Progenitor cell of endocrine pancreas (in vitro differentiated cells): ENCODE data around the gene QRFP. TPM values are rescaled to one million over a fixed set of nuclear protein-coding genes. Genes with fewer than 3 reads are reported as not detected.

Experiments
- DNase-seq: peaks from one replicate; pipeline ENCODE4 v3.0.0; 2021; ENCODE audit warnings: low spot score; ENCODE audit not compliant: unreplicated experiment
- H3K27ac Mint-ChIP-seq: 2 replicates; pipeline ENCODE4 v1.8.0; 2021; ENCODE audit warnings: mild to moderate bottlenecking, moderate library complexity, mixed read lengths
- H3K27me3 Mint-ChIP-seq: 2 replicates; pipeline ENCODE4 v1.8.0; 2021; ENCODE audit warnings: mixed read lengths
- H3K36me3 Mint-ChIP-seq: 2 replicates; pipeline ENCODE4 v1.8.0; 2022; ENCODE audit warnings: mixed read lengths; ENCODE audit not compliant: insufficient read depth
- H3K4me1 Mint-ChIP-seq: 2 replicates; pipeline ENCODE4 v1.8.0; 2021; ENCODE audit warnings: low read depth, mixed read lengths
- H3K4me3 Mint-ChIP-seq: 2 replicates; pipeline ENCODE4 v1.8.0; 2021; ENCODE audit warnings: low read depth, mild to moderate bottlenecking, moderate library complexity, mixed read lengths
- H3K9me3 Mint-ChIP-seq: 2 replicates; pipeline ENCODE4 v1.8.0; 2021; ENCODE audit warnings: low read depth, mixed read lengths
- CTCF ChIP-seq: fragments of 200-600 bp; sonication (generic); IDR thresholded peaks from one replicate; pipeline ENCODE4 v1.5.0; 2021; ENCODE audit warnings: antibody characterized with exemption, mild to moderate bottlenecking; ENCODE audit not compliant: unreplicated experiment
- total RNA-seq: library from RNA; stranded (reverse); gene quantifications from 2 replicates; pipeline ENCODE4 v1.2.1, GENCODE V29; 2021

QRFP gene
- total RNA-seq, 1 donor from 2014 or later, result not detected

DNA sequence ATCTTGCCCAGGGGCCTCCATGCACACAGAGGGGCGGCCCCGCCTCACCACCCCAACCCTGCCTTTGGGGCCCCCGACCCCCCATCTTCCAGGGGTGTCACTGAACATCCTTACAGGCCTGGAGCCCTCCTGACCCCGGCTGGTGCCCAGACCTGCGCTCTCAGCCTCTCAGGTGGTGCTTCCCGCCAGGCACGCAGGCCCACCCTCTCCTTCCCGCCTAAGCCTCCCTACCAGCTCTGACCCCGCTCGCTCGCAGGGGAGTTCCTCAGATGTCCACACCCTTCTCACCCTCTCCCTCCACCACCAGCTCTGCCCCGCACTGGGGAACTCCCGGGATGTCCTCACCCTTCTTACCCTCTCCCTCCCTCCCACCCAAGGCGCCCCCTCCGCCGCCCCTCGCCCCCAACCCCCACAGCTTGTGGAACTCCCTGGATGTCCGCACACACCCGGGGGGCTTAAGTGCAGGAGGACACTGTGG is 12.3 kb upstream of the QRFP start:
- Mint-ChIP-seq H3K9me3 (no peaks in the 10 kb centered on the region), H3K4me3 (no peak overlapping the region), H3K27ac (no peak overlapping the region), H3K36me3 (no peaks in the 10 kb centered on the region), H3K27me3 (peaks cover 2% of the 10 kb centered on the region), H3K4me1 (no peaks in the 10 kb centered on the region)
- TF ChIP-seq CTCF, result no peak
- no peak for DNase-seq

DNA sequence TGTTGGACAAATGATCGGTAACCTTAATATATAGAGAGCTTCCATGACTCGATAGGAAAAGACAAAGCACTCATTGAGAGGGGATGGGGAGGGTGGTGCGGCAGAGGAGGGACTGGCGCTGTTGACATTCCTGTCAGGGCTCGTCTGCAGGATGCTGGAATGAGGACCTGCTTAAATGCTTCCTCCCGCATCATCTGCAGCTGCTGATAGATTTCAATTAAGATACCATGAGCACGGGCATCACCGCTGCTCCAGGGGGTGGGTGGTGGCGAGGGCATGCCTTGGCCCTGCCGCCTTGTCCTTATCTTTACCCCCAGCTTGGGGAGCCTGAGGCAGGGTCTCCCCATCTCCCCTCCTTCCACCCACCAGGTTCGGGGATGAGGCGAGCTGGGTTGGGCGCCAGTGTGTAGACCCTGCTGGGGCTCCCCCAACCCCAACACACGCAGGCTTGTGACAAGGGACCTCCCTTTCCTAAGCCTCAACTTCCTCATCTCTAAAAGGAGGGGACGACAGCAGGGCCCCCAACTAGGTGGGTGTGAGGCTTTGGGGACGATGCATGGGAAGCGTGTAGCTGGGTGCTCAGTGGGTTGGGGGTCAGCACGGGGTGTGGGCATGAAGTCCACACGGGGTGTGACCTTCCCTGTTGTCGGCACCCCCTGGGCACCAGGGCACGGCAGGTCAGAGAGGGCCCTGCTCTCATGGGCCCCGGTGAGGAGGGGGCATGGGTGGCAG is 11.7 kb upstream of the QRFP start:
- no peak for TF ChIP-seq CTCF
- Mint-ChIP-seq H3K27me3 (peaks cover 2% of the 10 kb centered on the region), H3K36me3 (no peaks in the 10 kb centered on the region), H3K9me3 (no peaks in the 10 kb centered on the region), H3K27ac (no peak overlapping the region), H3K4me1 (no peaks in the 10 kb centered on the region), H3K4me3 (no peak overlapping the region)
- DNase-seq, result no peak

DNA sequence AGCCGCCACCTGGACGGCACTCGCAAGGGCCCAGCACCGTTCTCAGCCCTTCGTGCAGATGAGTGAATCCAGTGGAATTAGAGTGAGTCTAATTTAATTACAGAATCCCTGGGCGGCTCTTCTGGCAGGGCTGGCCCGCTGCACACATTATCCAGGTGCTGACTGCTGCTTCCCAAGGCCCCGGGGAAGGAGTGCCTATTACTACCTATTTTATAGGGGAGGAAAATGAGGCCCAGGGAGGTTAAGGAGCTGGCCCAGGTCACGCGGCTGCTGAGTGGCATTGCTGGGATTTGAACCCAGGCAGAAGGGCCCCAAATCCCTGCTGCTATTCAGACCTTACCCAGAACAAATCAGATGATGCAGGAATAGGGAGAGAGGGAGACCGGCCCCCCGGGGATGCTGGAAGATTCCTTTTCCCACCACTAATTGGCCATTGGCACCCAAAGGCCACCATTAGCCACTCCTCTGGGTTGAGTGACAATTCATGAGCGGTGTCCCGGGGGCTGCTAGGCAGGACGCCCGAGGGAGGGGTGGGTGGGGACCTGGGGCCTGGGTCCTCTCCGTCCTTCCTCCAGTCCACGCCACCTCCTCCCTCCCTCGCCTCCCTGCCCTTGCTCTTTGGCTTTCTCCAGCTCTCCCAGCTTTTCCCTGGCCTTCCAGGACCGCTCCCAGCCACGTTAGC is 10.3 kb upstream of the QRFP start:
- no peak overlapping the region for H3K4me3 Mint-ChIP-seq
- H3K27ac Mint-ChIP-seq, result peak overlapping the region; percentile 31
- no peak for TF ChIP-seq CTCF
- H3K4me1 Mint-ChIP-seq, result no peaks in the 10 kb centered on the region
- no peaks in the 10 kb centered on the region for H3K9me3 Mint-ChIP-seq
- no peaks in the 10 kb centered on the region for H3K36me3 Mint-ChIP-seq
- H3K27me3 Mint-ChIP-seq, result peaks cover 2% of the 10 kb centered on the region
- DNase-seq, result no peak

DNA sequence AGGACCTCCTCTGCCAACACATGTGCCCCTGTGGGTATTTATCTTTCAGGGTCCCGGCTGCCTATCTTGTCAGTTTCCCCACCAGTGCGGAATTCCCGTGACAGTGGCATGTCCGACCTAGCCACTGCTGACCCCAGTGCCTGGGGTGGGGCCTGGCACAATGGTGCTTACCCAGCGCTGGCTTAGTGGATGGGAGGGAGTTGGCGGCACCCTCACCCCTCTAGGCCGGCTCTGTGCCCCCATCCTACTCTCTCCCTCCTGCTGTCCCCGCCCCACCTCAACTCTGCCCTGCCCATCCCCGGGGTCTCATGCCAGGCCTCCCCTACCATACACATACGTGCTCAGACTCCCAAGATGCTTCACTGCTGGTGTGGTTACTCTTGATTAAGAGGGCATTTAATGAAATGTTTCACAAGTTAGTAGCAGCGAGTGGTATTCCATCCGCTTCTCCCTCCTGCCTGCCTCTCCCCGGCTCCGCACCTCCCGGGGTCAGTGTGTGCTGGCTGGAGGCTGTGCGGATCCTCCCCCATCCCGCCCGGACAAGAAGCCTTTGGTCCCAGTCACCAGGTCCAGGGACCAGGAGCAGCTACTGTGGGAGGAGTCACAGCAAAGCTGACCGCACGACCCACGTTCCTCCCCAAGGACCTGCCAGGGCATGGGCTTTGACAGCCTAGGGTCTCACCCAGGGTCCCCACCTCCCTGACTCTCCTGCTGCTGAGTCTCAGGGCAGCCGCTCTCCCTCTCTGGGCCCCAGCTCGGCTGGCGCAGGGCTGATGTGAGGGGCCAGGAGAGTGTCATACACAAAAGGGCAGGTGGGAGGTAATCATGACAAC is 9.5 kb upstream of the QRFP start:
- no peak overlapping the region for H3K4me3 Mint-ChIP-seq
- no peak overlapping the region for H3K27ac Mint-ChIP-seq
- DNase-seq, result no peak
- H3K36me3 Mint-ChIP-seq, result no peaks in the 10 kb centered on the region
- no peaks in the 10 kb centered on the region for H3K9me3 Mint-ChIP-seq
- no peak for TF ChIP-seq CTCF
- H3K4me1 Mint-ChIP-seq, result no peaks in the 10 kb centered on the region
- peaks cover 2% of the 10 kb centered on the region for H3K27me3 Mint-ChIP-seq
